H9 (cell line): ENCODE results near the gene PREX1. TPM values are rescaled to one million over a fixed set of nuclear protein-coding genes. Genes with fewer than 3 reads are reported as not detected.
A peak's percentile ranks its signal among the peaks of the same experiment; 100 is the strongest.
"Not testable (repeated sequence)": the region's sequence is repeated elsewhere in the genome, so short reads cannot be mapped to it uniquely, and the experiment has no call there.

Experiments used
- DNase-seq: peaks from one replicate; pipeline ENCODE4 v3.0.0-alpha.2; 2017
- H2AFZ ChIP-seq: one replicate; pipeline ENCODE4 v1.6.1; 2013; ENCODE audit warnings: mild to moderate bottlenecking, low read length, control low read depth, moderate library complexity
- H2AK5ac ChIP-seq: 2 replicates; pipeline ENCODE4 v1.6.1; 2013; ENCODE audit warnings: low read length, control low read depth, mixed read lengths; ENCODE audit not compliant: insufficient read length
- H2BK120ac ChIP-seq: one replicate; pipeline ENCODE4 v1.6.1; 2013; ENCODE audit warnings: low read depth, mild to moderate bottlenecking, low read length, control low read depth, inconsistent platforms; ENCODE audit not compliant: poor library complexity, severe bottlenecking
- H2BK12ac ChIP-seq: 2 replicates; pipeline ENCODE4 v1.6.1; 2013; ENCODE audit warnings: low read length, control low read depth, mixed read lengths, low read depth; ENCODE audit not compliant: insufficient read length
- H2BK15ac ChIP-seq: 2 replicates; pipeline ENCODE4 v1.6.1; 2013; ENCODE audit warnings: low read depth, low read length, control low read depth
- H2BK20ac ChIP-seq: one replicate; pipeline ENCODE4 v1.6.1; 2013; ENCODE audit warnings: low read depth, mild to moderate bottlenecking, low read length, control low read depth, inconsistent platforms; ENCODE audit not compliant: poor library complexity, severe bottlenecking
- H2BK5ac ChIP-seq: 2 replicates; pipeline ENCODE4 v1.6.1; 2013; ENCODE audit warnings: low read length, control low read depth, mixed read lengths; ENCODE audit not compliant: insufficient read length
- H3K14ac ChIP-seq: 2 replicates; pipeline ENCODE4 v1.6.1; 2013; ENCODE audit warnings: low read length, control low read depth; ENCODE audit not compliant: insufficient read depth
- H3K18ac ChIP-seq: 2 replicates; pipeline ENCODE4 v1.6.1; 2013; ENCODE audit warnings: low read depth, mild to moderate bottlenecking, mixed read lengths, low read length, control low read depth; ENCODE audit not compliant: insufficient read length
- H3K23ac ChIP-seq: 2 replicates; pipeline ENCODE4 v1.6.1; 2013; ENCODE audit warnings: low read length, control low read depth, mixed read lengths, low read depth; ENCODE audit not compliant: insufficient read length
- H3K23me2 ChIP-seq: 2 replicates; pipeline ENCODE4 v1.6.1; 2013; ENCODE audit warnings: low read depth, mild to moderate bottlenecking, mixed read lengths, low read length, control low read depth; ENCODE audit not compliant: insufficient read length, poor library complexity, severe bottlenecking
- H3K27ac ChIP-seq: 2 replicates; pipeline ENCODE4 v1.5.1; 2013; ENCODE audit warnings: low read length, control low read depth, mixed read lengths, low read depth; ENCODE audit not compliant: insufficient read length
- H3K27me3 ChIP-seq: 2 replicates; pipeline ENCODE4 v1.6.1; 2013; ENCODE audit warnings: low read length, control low read depth, inconsistent platforms; ENCODE audit not compliant: insufficient read depth
- H3K4ac ChIP-seq: 2 replicates; pipeline ENCODE4 v1.6.1; 2013; ENCODE audit warnings: low read depth, mild to moderate bottlenecking, control low read depth, inconsistent platforms, low read length, moderate library complexity
- H3K4me1 ChIP-seq: 2 replicates; pipeline ENCODE4 v1.6.1; 2013; ENCODE audit warnings: low read length, control low read depth, inconsistent platforms; ENCODE audit not compliant: insufficient read depth
- H3K4me2 ChIP-seq: 2 replicates; pipeline ENCODE4 v1.6.1; 2013; ENCODE audit warnings: low read length, control low read depth, mixed read lengths; ENCODE audit not compliant: insufficient read length, insufficient read depth
- H3K56ac ChIP-seq: 2 replicates; pipeline ENCODE4 v1.6.1; 2013; ENCODE audit warnings: low read depth, mild to moderate bottlenecking, mixed read lengths, low read length, control low read depth; ENCODE audit not compliant: insufficient read length
- H3K79me1 ChIP-seq: 2 replicates; pipeline ENCODE4 v1.6.1; 2013; ENCODE audit warnings: low read depth, mild to moderate bottlenecking, moderate library complexity, low read length, control low read depth, inconsistent platforms; ENCODE audit not compliant: insufficient read depth, poor library complexity, severe bottlenecking
- H3K79me2 ChIP-seq: 2 replicates; pipeline ENCODE4 v1.6.1; 2013; ENCODE audit warnings: low read length, control low read depth, inconsistent platforms; ENCODE audit not compliant: insufficient read depth
- H3K9ac ChIP-seq: 2 replicates; pipeline ENCODE4 v1.6.1; 2013; ENCODE audit warnings: low read length, control low read depth, mixed read lengths; ENCODE audit not compliant: insufficient read length; ENCODE audit errors: extremely low read depth
- H3K9me3 ChIP-seq: one replicate; pipeline ENCODE4 v1.6.1; 2013; ENCODE audit warnings: low read depth, low read length, inconsistent platforms; ENCODE audit not compliant: control insufficient read depth
- H3T11ph ChIP-seq: one replicate; pipeline ENCODE4 v1.6.1; 2013; ENCODE audit warnings: mild to moderate bottlenecking, low read length, control low read depth, inconsistent platforms
- H4K20me1 ChIP-seq: one replicate; pipeline ENCODE4 v1.6.1; 2013; ENCODE audit not compliant: control insufficient read depth, insufficient read length, insufficient read depth
- H4K5ac ChIP-seq: 2 replicates; pipeline ENCODE4 v1.6.1; 2013; ENCODE audit warnings: low read depth, mild to moderate bottlenecking, mixed read lengths, low read length, control low read depth; ENCODE audit not compliant: insufficient read length
- H4K8ac ChIP-seq: replicated peaks from 2 replicates; pipeline ENCODE4 v1.6.1; 2013; ENCODE audit warnings: low read length, control low read depth, mixed read lengths, low read depth; ENCODE audit not compliant: insufficient read length
- H4K91ac ChIP-seq: 2 replicates; pipeline ENCODE4 v1.6.1; 2013; ENCODE audit warnings: low read depth, mild to moderate bottlenecking, moderate library complexity, mixed read lengths, low read length, control low read depth; ENCODE audit not compliant: insufficient read length
- H3K27ac Mint-ChIP-seq, 3 experiments: 2 replicates in 2 of 3; 3 replicates in 1 of 3; pipeline ENCODE4 v1.8.0; 2020 to 2021; ENCODE audit warnings: mixed read lengths in 3 of 3, mild to moderate bottlenecking in 1 of 3, moderate library complexity in 1 of 3
- H3K27me3 Mint-ChIP-seq: 2 replicates; pipeline ENCODE4 v1.8.0; 2021; ENCODE audit warnings: low read depth, mild to moderate bottlenecking, moderate library complexity, mixed read lengths
- H3K36me3 Mint-ChIP-seq, 3 experiments: 2 replicates in 2 of 3; 3 replicates in 1 of 3; pipeline ENCODE4 v1.8.0; 2020 to 2021; ENCODE audit warnings: low read depth in 3 of 3, mixed read lengths in 3 of 3; ENCODE audit not compliant: insufficient read depth in 1 of 3
- H3K4me1 Mint-ChIP-seq, 2 experiments: 2 replicates each; pipeline ENCODE4 v1.8.0; 2020; ENCODE audit warnings: mixed read lengths in 2 of 2
- H3K4me3 Mint-ChIP-seq, 2 experiments: 2 replicates in 1 of 2; 3 replicates in 1 of 2; pipeline ENCODE4 v1.8.0; 2020 to 2021; ENCODE audit warnings: mild to moderate bottlenecking in 2 of 2, mixed read lengths in 2 of 2, moderate library complexity in 1 of 2
- H3K9me3 Mint-ChIP-seq, 2 experiments: 2 replicates in 1 of 2; 3 replicates in 1 of 2; pipeline ENCODE4 v1.8.0; 2020; ENCODE audit warnings: mild to moderate bottlenecking in 2 of 2, mixed read lengths in 2 of 2, moderate library complexity in 1 of 2
- CTCF ChIP-seq: fragments of 200-600 bp; sonication (generic); conservative IDR thresholded peaks from 3 replicates; pipeline ENCODE4 v1.8.0; 2021; ENCODE audit warnings: antibody characterized with exemption, mild to moderate bottlenecking
- WGBS: extraction: QIAGEN DNeasy Blood & Tissue Kit; methylation state at CpG from one replicate; pipeline ENCODE4 v1.1.7; 2013; ENCODE audit warnings: missing lambda C conversion rate, low lambda C conversion rate, mixed read lengths; ENCODE audit not compliant: insufficient read length; ENCODE audit errors: extremely low coverage; 5-methylcytosine and 5-hydroxymethylcytosine counted together
- total RNA-seq: library from RNA; stranded (reverse); gene quantifications from 2 replicates; pipeline ENCODE4 v1.2.1, GENCODE V29; 2021

Gene PREX1
- total RNA-seq, 1 experiment from 2014 or later: 6.6 TPM

- peak overlapping the region in 2 of 3 experiments; percentile 45 to 79; a peak in 2 of 7 replicates for H3K27ac Mint-ChIP-seq
- H3K23ac ChIP-seq: no peak overlapping the region
- no peak overlapping the region for H2AFZ ChIP-seq
- H4K5ac ChIP-seq: no peak overlapping the region
- H2BK12ac ChIP-seq: no peak overlapping the region
- no peak for DNase-seq
- H2BK5ac ChIP-seq: no peak overlapping the region
- no peaks in the 10 kb centered on the region for H3K27me3 ChIP-seq
- H3K79me1 ChIP-seq: no peaks in the 10 kb centered on the region
- H3K18ac ChIP-seq: no peak overlapping the region
- no peak overlapping the region for H2AK5ac ChIP-seq
- H3K23me2 ChIP-seq: no peaks in the 10 kb centered on the region
- no peak overlapping the region for H4K91ac ChIP-seq
- no peak overlapping the region for H3K14ac ChIP-seq
- peaks cover 0 to 16% (median 11%) of the 10 kb centered on the region in 3 experiments; a peak in 3 of 7 replicates for H3K36me3 Mint-ChIP-seq
- H4K20me1 ChIP-seq: no peaks in the 10 kb centered on the region
- TF ChIP-seq CTCF: no peak
- H3K4ac ChIP-seq: no peak overlapping the region
- no peaks in the 10 kb centered on the region for H3K27me3 Mint-ChIP-seq
- peaks cover 25 to 26% of the 10 kb centered on the region in 2 experiments for H3K4me1 Mint-ChIP-seq
- H3K4me3 Mint-ChIP-seq: no peak overlapping the region
- H3K4me1 ChIP-seq: no peaks in the 10 kb centered on the region
- H3K4me2 ChIP-seq: no peak overlapping the region
- no peak overlapping the region for H2BK120ac ChIP-seq
- H3K79me2 ChIP-seq: no peaks in the 10 kb centered on the region
- no peak overlapping the region for H3K27ac ChIP-seq
- H3K9me3 Mint-ChIP-seq: peaks cover 12% of the 10 kb centered on the region in 2 experiments; a peak in 3 of 5 replicates
- no peaks in the 10 kb centered on the region for H3K9me3 ChIP-seq
- no CpG with 5 or more reads among the region's 16 CpGs for WGBS
- no peak overlapping the region for H4K8ac ChIP-seq
- H3T11ph ChIP-seq: no peak overlapping the region
- H3K9ac ChIP-seq: no peak overlapping the region
- no peak overlapping the region for H2BK20ac ChIP-seq
- no peak overlapping the region for H3K56ac ChIP-seq
- no peak overlapping the region for H2BK15ac ChIP-seq
Observed at GRCh38 chr20:48758206-48758820, 69.5 kb downstream of the PREX1 start.

- not testable (repeated sequence) for H3K9me3 Mint-ChIP-seq, H2AK5ac ChIP-seq, H3K14ac ChIP-seq, H3T11ph ChIP-seq, H2BK5ac ChIP-seq, H3K4me1 ChIP-seq, H3K9me3 ChIP-seq, H4K5ac ChIP-seq, H3K56ac ChIP-seq, H2BK120ac ChIP-seq, H3K4ac ChIP-seq, H2BK15ac ChIP-seq, H2BK20ac ChIP-seq, H3K27ac ChIP-seq, H3K4me3 Mint-ChIP-seq, H4K20me1 ChIP-seq, H3K27me3 Mint-ChIP-seq, H2AFZ ChIP-seq, H3K4me2 ChIP-seq, H3K9ac ChIP-seq, DNase-seq, H4K8ac ChIP-seq, H3K23ac ChIP-seq, H3K18ac ChIP-seq, H3K79me2 ChIP-seq, H3K27me3 ChIP-seq, H2BK12ac ChIP-seq, H3K23me2 ChIP-seq, H3K79me1 ChIP-seq, H4K91ac ChIP-seq
- H3K4me1 Mint-ChIP-seq: peaks cover 36 to 39% of the 10 kb centered on the region in 2 experiments
- no CpG with 5 or more reads among the region's 6 CpGs for WGBS
- H3K27ac Mint-ChIP-seq: peak overlapping the region in 1 of 3 experiments; percentile 38; a peak in 1 of 7 replicates
- H3K36me3 Mint-ChIP-seq: peaks cover 0 to 11% (median 9%) of the 10 kb centered on the region in 3 experiments; a peak in 3 of 7 replicates
Observed at GRCh38 chr20:48756774-48757173, 71.0 kb downstream of the PREX1 start.
